BJ (cell line): ENCODE measurements around the gene SH3RF1. TPM values are rescaled to one million over a fixed set of nuclear protein-coding genes. Genes with fewer than 3 reads are reported as not detected.

Experiments
- CTCF ChIA-PET: fragments of 350-600 bp; formaldehyde crosslinking; extraction: SDS; loops from one replicate; lab custom pipeline; 2021; ENCODE audit warnings: antibody characterized with exemption, inconsistent platforms; lab: Yijun Ruan, JAX
- POLR2A ChIA-PET: fragments of 300-600 bp; sonication (Branson Sonifier 250); formaldehyde crosslinking; extraction: SDS; loops from one replicate; lab custom pipeline; 2021; ENCODE audit warnings: antibody characterized with exemption; lab: Charles Lee
- DNase-seq: peaks from one replicate; pipeline ENCODE4 v3.0.0-alpha.2; 2011; ENCODE audit warnings: low read depth
- H3K27me3 ChIP-seq: 2 replicates; pipeline ENCODE4 v1.6.0; 2011; ENCODE audit warnings: low read length; ENCODE audit not compliant: control insufficient read depth, insufficient read depth
- H3K36me3 ChIP-seq: 2 replicates; pipeline ENCODE4 v1.5.1; 2011; ENCODE audit warnings: low read length; ENCODE audit not compliant: control insufficient read depth, insufficient read depth
- H3K4me3 ChIP-seq: 2 replicates; pipeline ENCODE4 v1.5.1; 2011; ENCODE audit warnings: low read depth, mild to moderate bottlenecking, control low read depth, low read length
- CTCF ChIP-seq: IDR thresholded peaks from 2 replicates; pipeline ENCODE4 v1.5.1; 2011; ENCODE audit warnings: low read depth, mild to moderate bottlenecking, control low read depth, inconsistent platforms, low read length, moderate library complexity; ENCODE audit not compliant: insufficient read depth
- polyA plus RNA-seq: library from polyadenylated mRNA; depleted of rRNA; stranded (reverse); fragments of >200 nt; gene quantifications from 2 replicates; pipeline ENCODE4 v1.2.3, GENCODE V29; 2011

Gene SH3RF1
- polyA plus RNA-seq, 1 experiment: 38.8 TPM

GRCh38 chr4:169275180-169275579 is 4.4 kb upstream of the SH3RF1 start:
- DNase-seq: no peak
- Histone ChIP-seq H3K36me3 (no peaks in the 10 kb centered on the region), H3K27me3 (no peaks in the 10 kb centered on the region), H3K4me3 (no peak overlapping the region)
- ChIA-PET CTCF (no interaction called here), POLR2A (interaction anchor here (0.6 kb wide), 2 partner anchors 120 to 126 kb away, joined by 3 read pairs; no protein-coding TSS in a partner anchor)
- TF ChIP-seq CTCF: no peak

GRCh38 chr4:169274033-169274432 is 3.3 kb upstream of the SH3RF1 start:
- Histone ChIP-seq H3K4me3 (no peak overlapping the region), H3K36me3 (no peaks in the 10 kb centered on the region), H3K27me3 (no peaks in the 10 kb centered on the region)
- ChIA-PET CTCF (no interaction called here), POLR2A (no interaction called here)
- no peak for TF ChIP-seq CTCF
- no peak for DNase-seq

GRCh38 chr4:169272265-169272886 is 1.6 kb upstream of the SH3RF1 start:
- DNase-seq: peak; percentile 70
- no peak for TF ChIP-seq CTCF
- no peaks in the 10 kb centered on the region for H3K27me3 ChIP-seq
- no peaks in the 10 kb centered on the region for H3K36me3 ChIP-seq
- POLR2A ChIA-PET: interaction anchor here (0.6 to 0.7 kb wide), 2 partner anchors 48 to 247 kb away, joined by 3 to 5 read pairs; no protein-coding TSS in a partner anchor
- peak overlapping the region; percentile 98; the same call in 1 of the 2 replicates for H3K4me3 ChIP-seq
- CTCF ChIA-PET: interaction anchor here (0.6 to 1.5 kb wide), 3 partner anchors 127 to 215 kb away, joined by 3 to 4 read pairs (median 4); no protein-coding TSS in a partner anchor

GRCh38 chr4:169271692-169272007 is 894 bp upstream of the SH3RF1 start:
- no peak for DNase-seq
- Histone ChIP-seq H3K36me3 (no peaks in the 10 kb centered on the region), H3K27me3 (no peaks in the 10 kb centered on the region), H3K4me3 (peak overlapping the region; percentile 98)
- POLR2A ChIA-PET: interaction anchor here (0.7 kb wide), 1 partner anchor 47 kb away, joined by 3 read pairs; no protein-coding TSS in a partner anchor
- TF ChIP-seq CTCF: no peak
- CTCF ChIA-PET: interaction anchor here (1.0 kb wide), 1 partner anchor 214 kb away, joined by 4 read pairs; no protein-coding TSS in a partner anchor

- ChIA-PET POLR2A (interaction anchor here (0.6 to 1.1 kb wide), 3 partner anchors 127 to 260 kb away, joined by 3 to 4 read pairs (median 3); partner anchors contain the start of gene CBR4), CTCF (interaction anchor here (0.8 to 1.4 kb wide), 4 partner anchors 68 to 260 kb away, joined by 3 to 4 read pairs (median 3); partner anchors contain the start of gene CBR4)
- H3K27me3 ChIP-seq: no peaks in the 10 kb centered on the region
- no peak for TF ChIP-seq CTCF
- peak overlapping the region; percentile 98 for H3K4me3 ChIP-seq
- no peak for DNase-seq
- H3K36me3 ChIP-seq: no peaks in the 10 kb centered on the region
Measured at GRCh38 chr4:169269916-169270809, 593 bp downstream of the SH3RF1 start.
